ENCODE measurements around the gene ASIC5. TPM values are rescaled to one million over a fixed set of nuclear protein-coding genes. Genes with fewer than 3 reads are reported as not detected.
A peak's percentile ranks its signal among the peaks of the same experiment; 100 is the strongest.

Gene ASIC5
- total RNA-seq, 1 experiment from 2014 or later = not detected

DNA sequence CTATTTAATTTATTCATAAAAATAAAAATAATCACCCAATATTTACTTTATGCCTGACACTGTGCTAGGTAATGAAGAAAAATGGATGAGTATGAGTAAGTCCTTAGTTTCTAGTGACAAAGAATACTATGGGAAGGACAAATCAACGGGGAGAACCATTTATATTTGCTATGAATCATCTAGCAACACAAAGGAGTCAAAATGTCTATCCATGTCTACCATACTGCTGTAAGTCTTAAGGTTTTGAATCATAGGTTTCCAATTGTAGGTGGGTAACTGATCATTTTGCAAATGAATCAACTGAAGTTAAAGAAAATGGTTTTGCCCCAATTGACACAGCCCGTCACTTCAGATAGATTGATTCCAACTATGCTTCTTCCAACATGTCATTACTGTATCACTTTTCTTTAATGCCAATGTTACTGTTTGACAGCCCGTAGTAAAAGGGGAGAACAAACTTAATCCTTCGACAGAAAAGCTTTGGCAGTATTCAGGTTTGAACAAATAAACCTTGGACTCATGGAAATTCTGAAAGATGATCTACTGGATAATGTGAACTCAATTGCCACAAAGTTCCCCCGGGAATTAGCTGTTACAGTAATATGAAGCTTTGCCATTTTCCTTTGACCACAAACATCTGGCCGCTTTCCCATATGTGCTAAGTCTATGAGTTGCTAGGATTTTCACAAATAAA, 40.6 kb upstream of the ASIC5 start:
- peak; percentile 77 for DNase-seq (ENCODE audit: low spot score)
- intact Hi-C loops (cut with micrococcal nuclease; ENCODE audit: unreplicated experiment) = no loop called here
- Histone ChIP-seq H3K4me1 (ENCODE audit: insufficient read depth, low read length, poor library complexity, severe bottlenecking) (peaks cover 10% of the 10 kb centered on the region), H3K36me3 (ENCODE audit: insufficient read depth, low read length, poor library complexity, severe bottlenecking) (no peaks in the 10 kb centered on the region), H3K4me3 (ENCODE audit: low read depth, low read length, poor library complexity, severe bottlenecking) (no peak overlapping the region), H3K9me3 (ENCODE audit: low read depth, low read length, poor library complexity, severe bottlenecking) (no peaks in the 10 kb centered on the region), H3K27ac (ENCODE audit: low read depth, low read length, poor library complexity, severe bottlenecking) (no peak overlapping the region), H3K27me3 (replicated peaks; ENCODE audit: insufficient read depth, low read depth, low read length, poor library complexity) (no peaks in the 10 kb centered on the region)
- ChIA-PET CTCF (no interaction called here), POLR2A (ENCODE audit: low non-redundant PET) (no interaction called here)
- BruUV-seq (replicated peaks) = no TSS peak
- TF ChIP-seq, protein P1, sequence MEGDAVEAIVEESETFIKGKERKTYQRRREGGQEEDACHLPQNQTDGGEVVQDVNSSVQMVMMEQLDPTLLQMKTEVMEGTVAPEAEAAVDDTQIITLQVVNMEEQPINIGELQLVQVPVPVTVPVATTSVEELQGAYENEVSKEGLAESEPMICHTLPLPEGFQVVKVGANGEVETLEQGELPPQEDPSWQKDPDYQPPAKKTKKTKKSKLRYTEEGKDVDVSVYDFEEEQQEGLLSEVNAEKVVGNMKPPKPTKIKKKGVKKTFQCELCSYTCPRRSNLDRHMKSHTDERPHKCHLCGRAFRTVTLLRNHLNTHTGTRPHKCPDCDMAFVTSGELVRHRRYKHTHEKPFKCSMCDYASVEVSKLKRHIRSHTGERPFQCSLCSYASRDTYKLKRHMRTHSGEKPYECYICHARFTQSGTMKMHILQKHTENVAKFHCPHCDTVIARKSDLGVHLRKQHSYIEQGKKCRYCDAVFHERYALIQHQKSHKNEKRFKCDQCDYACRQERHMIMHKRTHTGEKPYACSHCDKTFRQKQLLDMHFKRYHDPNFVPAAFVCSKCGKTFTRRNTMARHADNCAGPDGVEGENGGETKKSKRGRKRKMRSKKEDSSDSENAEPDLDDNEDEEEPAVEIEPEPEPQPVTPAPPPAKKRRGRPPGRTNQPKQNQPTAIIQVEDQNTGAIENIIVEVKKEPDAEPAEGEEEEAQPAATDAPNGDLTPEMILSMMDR (conservative IDR thresholded peaks at IDR 0.05; ENCODE audit: low read depth, low read length) = no peak
- no peak for TF ChIP-seq EZH2 (IDR thresholded peaks at IDR 0.05; ENCODE audit: borderline replicate concordance, low read depth, low read length, poor library complexity, severe bottlenecking)

DNA sequence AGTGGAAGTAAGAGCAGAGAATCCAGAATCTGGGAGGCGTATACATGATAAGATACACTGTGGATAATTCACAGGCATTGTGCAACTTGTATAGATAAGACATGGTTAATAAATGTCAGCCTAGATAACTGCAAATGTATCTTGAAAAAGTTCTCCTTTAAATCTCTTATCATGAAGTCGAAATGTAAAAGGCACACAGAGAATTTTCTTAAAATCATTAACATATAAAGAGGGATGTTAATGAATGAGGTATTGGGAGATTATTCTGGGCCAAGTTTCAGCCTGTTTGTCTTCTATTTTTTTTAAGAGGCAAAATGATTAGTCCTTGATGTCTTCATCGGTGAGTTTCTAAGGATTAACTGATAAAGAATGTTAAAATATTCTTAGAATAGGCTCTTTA, 38.3 kb upstream of the ASIC5 start:
- no peak overlapping the region for H3K27ac ChIP-seq (ENCODE audit: low read depth, low read length, poor library complexity, severe bottlenecking)
- DNase-seq (ENCODE audit: low spot score) = no peak
- ChIA-PET CTCF (no interaction called here), POLR2A (ENCODE audit: low non-redundant PET) (no interaction called here)
- no peak overlapping the region for H3K4me3 ChIP-seq (ENCODE audit: low read depth, low read length, poor library complexity, severe bottlenecking)
- no peaks in the 10 kb centered on the region for H3K36me3 ChIP-seq (ENCODE audit: insufficient read depth, low read length, poor library complexity, severe bottlenecking)
- H3K27me3 ChIP-seq (replicated peaks; ENCODE audit: insufficient read depth, low read depth, low read length, poor library complexity) = no peaks in the 10 kb centered on the region
- no peaks in the 10 kb centered on the region for H3K9me3 ChIP-seq (ENCODE audit: low read depth, low read length, poor library complexity, severe bottlenecking)
- intact Hi-C loops (cut with micrococcal nuclease; ENCODE audit: unreplicated experiment) = no loop called here
- peaks cover 10% of the 10 kb centered on the region for H3K4me1 ChIP-seq (ENCODE audit: insufficient read depth, low read length, poor library complexity, severe bottlenecking)
- TF ChIP-seq, protein P1 (conservative IDR thresholded peaks at IDR 0.05; ENCODE audit: low read depth, low read length) = no peak
- no TSS peak for BruUV-seq (replicated peaks)

DNA sequence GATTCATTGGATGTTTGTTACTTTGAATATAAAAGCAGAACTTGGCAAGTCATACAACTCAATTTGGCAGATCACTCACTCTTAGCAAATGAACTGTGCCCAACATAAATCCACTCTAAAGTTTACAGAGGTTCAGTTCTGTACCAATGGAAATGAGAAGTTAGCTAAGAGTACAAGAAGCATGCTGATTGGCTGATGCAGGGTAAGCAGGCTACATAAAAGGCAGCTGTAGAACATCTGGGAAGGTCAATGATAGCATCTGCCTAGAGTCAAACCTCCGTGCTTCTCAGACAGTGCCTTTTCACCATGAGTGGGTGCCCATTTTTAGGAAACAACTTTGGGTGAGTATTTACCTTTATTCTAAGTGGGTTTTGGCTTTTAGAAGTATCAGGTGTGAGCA, 37.4 kb upstream of the ASIC5 start, which contains the start of gene TDO2:
Gene TDO2, plus strand, starts transcription at position 244 of the 400 bp plus-strand sequence. Its CDS starts 63 bp downstream, at position 307.
- intact Hi-C loops (cut with micrococcal nuclease; ENCODE audit: unreplicated experiment) = no loop called here
- Histone ChIP-seq H3K27me3 (replicated peaks; ENCODE audit: insufficient read depth, low read depth, low read length, poor library complexity) (no peaks in the 10 kb centered on the region), H3K4me3 (ENCODE audit: low read depth, low read length, poor library complexity, severe bottlenecking) (no peak within 1 kb of the TSS), H3K4me1 (ENCODE audit: insufficient read depth, low read length, poor library complexity, severe bottlenecking) (peaks cover 10% of the 10 kb centered on the region), H3K9me3 (ENCODE audit: low read depth, low read length, poor library complexity, severe bottlenecking) (no peaks in the 10 kb centered on the region), H3K36me3 (ENCODE audit: insufficient read depth, low read length, poor library complexity, severe bottlenecking) (no peaks in the 10 kb centered on the region), H3K27ac (ENCODE audit: low read depth, low read length, poor library complexity, severe bottlenecking) (no peak within 1 kb of the TSS)
- no TSS peak for BruUV-seq (replicated peaks)
- CTCF ChIA-PET = no interaction called here
- POLR2A ChIA-PET (ENCODE audit: low non-redundant PET) = no interaction called here
- TF ChIP-seq, protein P1 (conservative IDR thresholded peaks at IDR 0.05; ENCODE audit: low read depth, low read length) = no peak
- TF ChIP-seq EZH2 (IDR thresholded peaks at IDR 0.05; ENCODE audit: borderline replicate concordance, low read depth, low read length, poor library complexity, severe bottlenecking) = no peak
- DNase-seq (ENCODE audit: low spot score) = no peak

Measured in A673 (cell line).